Fibroblast of skin of abdomen (primary cell): ENCODE measurements around the gene TRIO.

ENCODE experiments used
- DNase-seq: peaks from one replicate; pipeline ENCODE4 v3.0.0-alpha.2; 2013

TRIO gene

GRCh38 chr5:14229181-14229580 is 86.0 kb downstream of the TRIO start:
- no peak for DNase-seq

GRCh38 chr5:14229734-14230133 is 86.6 kb downstream of the TRIO start:
- DNase-seq = no peak

GRCh38 chr5:14231156-14231555 is 88.0 kb downstream of the TRIO start:
- DNase-seq = peak; percentile 71

- no peak for DNase-seq
Measured at GRCh38 chr5:14231890-14232289, 88.7 kb downstream of the TRIO start.

- DNase-seq = no peak
Measured at GRCh38 chr5:14234204-14234603, 91.1 kb downstream of the TRIO start.

GRCh38 chr5:14235872-14236271 is 92.7 kb downstream of the TRIO start:
- no peak for DNase-seq

- no peak for DNase-seq
Measured at GRCh38 chr5:14236757-14237156, 93.6 kb downstream of the TRIO start.

- no peak for DNase-seq
Measured at GRCh38 chr5:14237317-14238086, 94.4 kb downstream of the TRIO start.

GRCh38 chr5:14238272-14238671 is 95.1 kb downstream of the TRIO start:
- no peak for DNase-seq

- no peak for DNase-seq
Measured at GRCh38 chr5:14239404-14239803, 96.3 kb downstream of the TRIO start.

GRCh38 chr5:14239951-14240350 is 96.8 kb downstream of the TRIO start:
- DNase-seq = no peak

- peak; percentile 72 for DNase-seq
Measured at GRCh38 chr5:14240359-14240758, 97.2 kb downstream of the TRIO start.

GRCh38 chr5:14241141-14241540 is 98.0 kb downstream of the TRIO start:
- DNase-seq = no peak

GRCh38 chr5:14242447-14242846 is 99.3 kb downstream of the TRIO start:
- no peak for DNase-seq

- no peak for DNase-seq
Measured at GRCh38 chr5:14242871-14243383, 99.8 kb downstream of the TRIO start.

GRCh38 chr5:14243766-14244165 is 100.6 kb downstream of the TRIO start:
- no peak for DNase-seq

- DNase-seq = no peak
Measured at GRCh38 chr5:14244721-14245120, 101.6 kb downstream of the TRIO start.

- peak; percentile 54 for DNase-seq
Measured at GRCh38 chr5:14245132-14245925, 102.2 kb downstream of the TRIO start.

GRCh38 chr5:14246350-14247053 is 103.4 kb downstream of the TRIO start:
- DNase-seq = no peak

- DNase-seq = no peak
Measured at GRCh38 chr5:14247054-14247386, 103.9 kb downstream of the TRIO start.

- DNase-seq = no peak
Measured at GRCh38 chr5:14249258-14250082, 106.3 kb downstream of the TRIO start.

GRCh38 chr5:14250084-14250695 is 107.0 kb downstream of the TRIO start:
- DNase-seq = peak; percentile 87
